DMS114 treated with DMSO at 0.1 percent for 48 hours (cell line): ENCODE data around the gene FKRP.
"Not testable (repeated sequence)": the region's sequence is repeated elsewhere in the genome, so short reads cannot be mapped to it uniquely, and the experiment has no call there.

Experiments
- DNase-seq: peaks from one replicate; lab custom pipeline; 2025; ENCODE audit not compliant: unreplicated experiment; lab: John Stamatoyannopoulos, UW

FKRP gene

DNA sequence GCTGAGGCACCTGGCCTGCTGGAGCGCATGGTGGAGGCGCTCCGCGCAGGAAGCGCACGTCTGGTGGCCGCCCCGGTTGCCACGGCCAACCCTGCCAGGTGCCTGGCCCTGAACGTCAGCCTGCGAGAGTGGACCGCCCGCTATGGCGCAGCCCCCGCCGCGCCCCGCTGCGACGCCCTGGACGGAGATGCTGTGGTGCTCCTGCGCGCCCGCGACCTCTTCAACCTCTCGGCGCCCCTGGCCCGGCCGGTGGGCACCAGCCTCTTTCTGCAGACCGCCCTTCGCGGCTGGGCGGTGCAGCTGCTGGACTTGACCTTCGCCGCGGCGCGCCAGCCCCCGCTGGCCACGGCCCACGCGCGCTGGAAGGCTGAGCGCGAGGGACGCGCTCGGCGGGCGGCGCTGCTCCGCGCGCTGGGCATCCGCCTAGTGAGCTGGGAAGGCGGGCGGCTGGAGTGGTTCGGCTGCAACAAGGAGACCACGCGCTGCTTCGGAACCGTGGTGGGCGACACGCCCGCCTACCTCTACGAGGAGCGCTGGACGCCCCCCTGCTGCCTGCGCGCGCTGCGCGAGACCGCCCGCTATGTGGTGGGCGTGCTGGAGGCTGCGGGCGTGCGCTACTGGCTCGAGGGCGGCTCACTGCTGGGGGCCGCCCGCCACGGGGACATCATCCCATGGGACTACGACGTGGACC lies 10.1 kb downstream of the FKRP start:
- no peak for DNase-seq

DNA sequence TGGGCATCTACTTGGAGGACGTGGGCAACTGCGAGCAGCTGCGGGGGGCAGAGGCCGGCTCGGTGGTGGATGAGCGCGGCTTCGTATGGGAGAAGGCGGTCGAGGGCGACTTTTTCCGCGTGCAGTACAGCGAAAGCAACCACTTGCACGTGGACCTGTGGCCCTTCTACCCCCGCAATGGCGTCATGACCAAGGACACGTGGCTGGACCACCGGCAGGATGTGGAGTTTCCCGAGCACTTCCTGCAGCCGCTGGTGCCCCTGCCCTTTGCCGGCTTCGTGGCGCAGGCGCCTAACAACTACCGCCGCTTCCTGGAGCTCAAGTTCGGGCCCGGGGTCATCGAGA lies 10.7 kb downstream of the FKRP start:
- DNase-seq: no peak

GRCh38 chr19:46759206-46759605 lies 13.3 kb downstream of the FKRP start:
- no peak for DNase-seq

GRCh38 chr19:46759817-46760333 lies 14.0 kb downstream of the FKRP start:
- no peak for DNase-seq

GRCh38 chr19:46760363-46760762 lies 14.5 kb downstream of the FKRP start:
- DNase-seq: no peak

- not testable (repeated sequence) for DNase-seq
Measured at GRCh38 chr19:46760897-46761296, 15.0 kb downstream of the FKRP start.

- no peak for DNase-seq
Measured at GRCh38 chr19:46761418-46761831, 15.6 kb downstream of the FKRP start.

DNA sequence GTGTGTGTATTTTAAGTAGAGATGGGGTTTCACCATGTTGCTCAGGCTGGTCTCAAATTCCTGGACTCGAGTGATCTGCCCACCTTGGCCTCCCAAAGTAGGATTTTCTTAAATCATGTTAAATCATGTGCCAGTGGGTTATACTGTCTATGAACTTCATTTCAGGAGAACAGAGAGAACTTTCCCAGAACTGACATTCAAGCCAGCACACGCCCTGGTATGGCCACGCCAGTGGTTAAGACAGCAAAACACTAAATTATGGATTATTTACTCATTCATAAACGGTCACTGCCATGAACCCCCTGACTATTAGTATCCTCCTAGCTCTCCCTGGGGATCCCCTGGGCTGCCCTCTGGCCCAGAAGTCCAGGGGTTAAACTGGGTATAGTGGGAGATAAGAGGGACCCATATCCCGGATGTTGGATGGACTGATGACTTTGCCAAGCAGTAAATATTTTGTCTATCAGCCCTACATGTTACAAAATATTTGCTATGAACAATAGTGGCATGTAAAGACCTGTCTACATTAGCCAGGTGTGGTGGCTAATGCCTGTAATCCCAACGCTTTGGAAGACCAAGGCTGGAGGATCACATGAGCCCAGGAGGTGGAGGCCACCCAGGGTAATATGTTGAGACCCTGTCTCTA lies 16.5 kb downstream of the FKRP start:
- no peak for DNase-seq

- DNase-seq: no peak
Measured at GRCh38 chr19:46764817-46765291, 19.0 kb downstream of the FKRP start.

DNA sequence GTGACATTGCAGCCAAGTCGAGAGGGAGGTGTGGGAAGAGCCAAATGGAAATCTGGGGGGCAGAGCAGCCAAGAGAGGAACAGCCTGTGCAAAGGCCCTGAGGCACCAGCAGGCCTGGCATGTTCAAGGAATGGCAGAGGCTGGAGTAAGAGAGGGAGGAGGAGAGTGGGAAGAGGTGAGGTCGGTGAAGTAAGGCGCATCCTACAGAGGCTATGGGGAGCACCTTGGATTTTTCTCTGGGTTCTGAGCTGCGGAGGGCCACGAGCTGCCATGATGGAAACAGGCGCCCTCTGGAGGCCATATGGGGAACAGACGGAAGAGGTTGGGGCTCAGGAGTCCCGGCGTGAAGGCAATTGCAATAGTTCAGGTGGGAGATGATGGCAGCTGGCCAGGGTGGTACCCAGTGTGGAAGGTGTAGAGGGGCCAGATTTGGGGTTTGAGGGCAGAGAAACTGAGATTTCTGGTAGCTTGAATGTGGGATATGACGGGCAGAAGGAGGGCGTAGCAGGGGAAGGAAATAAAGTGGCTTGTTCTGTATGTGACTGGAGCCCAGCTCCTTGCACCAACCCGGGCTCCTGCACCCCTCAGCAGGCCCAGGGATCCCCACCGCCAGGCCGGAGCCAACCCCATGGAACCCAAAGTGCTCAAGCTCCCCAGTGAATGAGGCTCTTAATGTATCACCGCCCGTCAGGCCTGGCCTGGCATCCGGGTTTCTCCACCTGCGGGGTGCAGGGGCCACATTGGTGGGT lies 20.9 kb downstream of the FKRP start:
- no peak for DNase-seq

- DNase-seq: not testable (repeated sequence)
Measured at GRCh38 chr19:46768746-46769145, 22.9 kb downstream of the FKRP start.

DNA sequence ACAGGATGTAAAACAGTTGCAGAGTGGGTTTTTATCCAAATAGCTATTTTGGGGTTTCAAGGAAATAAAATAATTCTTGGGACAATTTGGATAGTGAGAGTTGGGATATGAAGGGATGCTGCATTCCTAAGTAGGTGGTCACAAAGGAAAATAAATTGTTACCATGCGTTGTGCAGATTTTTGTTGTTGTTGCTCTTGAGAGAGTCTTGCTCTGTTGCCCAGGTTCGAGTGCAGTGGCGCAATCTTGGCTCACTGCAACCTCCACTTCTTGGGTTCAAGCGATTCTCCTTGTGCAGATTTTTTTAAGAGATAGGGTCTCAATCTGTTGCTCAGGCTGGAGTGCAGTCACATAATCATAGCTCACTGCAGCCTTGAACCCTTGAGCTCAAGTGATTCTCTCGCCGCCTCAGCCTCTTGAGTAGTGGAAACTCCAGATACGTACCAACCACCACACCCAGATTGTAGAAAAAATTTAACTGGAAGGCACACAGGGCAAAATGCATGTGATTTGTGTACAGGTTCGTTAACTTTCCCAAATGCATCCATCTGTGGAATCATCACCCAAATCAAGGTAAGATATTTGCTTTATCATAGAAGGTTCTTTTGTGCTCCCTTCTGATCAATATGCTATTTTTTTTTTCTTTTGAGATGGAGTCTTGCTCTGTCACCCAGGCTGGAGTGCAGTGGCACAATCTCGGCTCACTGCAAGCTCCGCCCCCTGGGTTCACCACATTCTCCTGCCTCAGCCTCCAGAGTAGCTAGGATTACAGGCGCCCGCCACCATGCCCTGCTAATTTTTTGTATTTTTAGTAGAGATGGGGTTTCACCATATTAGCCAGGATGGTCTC lies 26.5 kb downstream of the FKRP start:
- DNase-seq: no peak

DNA sequence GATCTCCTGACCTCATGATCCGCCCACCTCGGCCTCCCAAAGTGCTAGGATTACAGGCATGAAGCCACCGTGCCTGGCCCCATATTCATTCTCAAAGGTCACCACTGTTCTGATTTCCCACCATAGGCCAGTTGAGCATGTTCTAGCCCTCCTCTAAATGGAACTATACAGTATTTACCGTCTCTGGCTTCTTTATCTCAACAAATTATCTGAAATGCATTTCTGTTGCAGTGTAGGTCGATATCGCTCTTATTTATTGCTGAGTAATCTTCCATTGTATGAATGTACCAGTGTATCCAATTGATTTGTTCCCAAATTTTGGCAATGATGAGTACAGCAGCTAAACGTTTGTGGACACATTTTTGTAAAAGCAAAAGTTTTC lies 27.2 kb downstream of the FKRP start:
- no peak for DNase-seq

DNA sequence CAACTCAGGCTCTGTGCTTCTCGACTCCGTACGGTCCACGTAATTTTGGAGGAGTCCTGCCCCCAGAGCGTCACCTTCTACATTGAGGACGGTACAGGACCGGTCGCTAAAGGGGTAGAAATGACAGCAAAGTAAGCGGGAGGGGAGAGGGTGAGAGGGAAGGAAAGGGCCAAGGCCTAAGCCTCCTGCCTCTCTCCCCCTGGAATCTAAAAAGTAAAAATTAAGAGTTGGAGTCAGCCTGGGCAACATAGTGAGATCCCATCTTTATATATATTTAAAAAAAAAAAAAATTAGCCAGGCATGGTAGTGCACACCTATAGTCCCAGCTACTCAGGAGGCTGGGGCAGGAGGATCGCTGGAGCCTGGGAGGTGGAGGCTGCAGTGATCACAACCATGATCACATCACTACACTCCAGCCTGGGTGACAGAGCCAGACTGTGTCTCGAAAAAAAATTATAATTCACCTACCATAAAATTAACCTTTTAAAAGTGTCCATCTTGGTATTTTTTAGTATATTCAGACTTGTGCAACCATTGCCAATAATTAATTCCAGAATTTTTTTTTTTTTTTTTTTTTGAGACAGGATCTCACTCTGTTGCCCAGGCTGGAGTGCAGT lies 29.9 kb downstream of the FKRP start:
- no peak for DNase-seq

- no peak for DNase-seq
Measured at GRCh38 chr19:46776927-46777911, 31.4 kb downstream of the FKRP start.

GRCh38 chr19:46777956-46778645 lies 32.2 kb downstream of the FKRP start:
- DNase-seq: not testable (repeated sequence)

DNA sequence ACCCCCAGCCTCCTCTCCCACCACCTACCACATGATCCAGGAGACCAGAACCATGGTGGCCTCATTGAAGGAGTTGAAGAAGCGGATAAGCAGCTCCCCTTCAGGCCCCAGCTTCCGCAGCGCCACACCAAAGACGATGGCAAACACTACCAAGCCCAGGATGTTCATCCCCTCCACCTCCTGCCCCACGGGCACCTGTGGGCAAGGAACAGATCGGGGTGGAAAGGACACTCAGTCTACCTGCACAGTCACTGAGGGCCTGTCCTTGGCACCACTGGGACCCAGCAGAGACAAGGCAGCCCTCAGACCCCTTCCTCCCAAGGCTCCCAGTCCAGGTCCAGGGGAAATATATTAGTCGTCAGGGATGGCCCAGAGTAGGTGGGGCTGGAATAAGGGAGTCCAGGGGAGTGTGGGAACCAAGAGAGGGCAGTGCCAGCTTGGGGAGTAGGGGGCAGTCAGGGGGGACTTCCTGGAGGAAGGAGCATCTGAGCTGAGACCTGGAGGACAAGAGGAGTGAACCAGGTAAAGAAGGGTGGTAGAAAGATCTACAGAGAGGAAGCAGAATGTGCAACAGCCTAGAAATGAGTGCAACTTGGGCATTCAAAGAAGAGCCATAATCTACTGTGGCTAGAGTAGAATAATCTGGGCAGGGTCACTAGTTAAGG lies 36.6 kb downstream of the FKRP start:
- no peak for DNase-seq

GRCh38 chr19:46783670-46784069 lies 37.8 kb downstream of the FKRP start:
- DNase-seq: no peak
